A549 (cell line): ENCODE measurements around the gene ELF5. TPM values are rescaled to one million over a fixed set of nuclear protein-coding genes. Genes with fewer than 3 reads are reported as not detected.
A peak's percentile ranks its signal among the peaks of the same experiment; 100 is the strongest.

Experiments
- ATAC-seq, 2 experiments: fragments of 200-7000 bp in 1 of 2; fragments of >200 bp in 1 of 2; cut with Nextera tagmentation in 1 of 2; cut with Tn5 transposase in 1 of 2; 3 replicates each; pipeline versions ENCODE4 v1.8.0 to v1.9.1; 2018 to 2020; ENCODE audit warnings: mild to moderate bottlenecking in 1 of 2, moderate library complexity in 1 of 2
- CTCF ChIA-PET: fragments of 300-600 bp; sonication (Branson Sonifier 250); formaldehyde crosslinking; extraction: SDS; loops from one replicate; lab custom pipeline; 2021; ENCODE audit warnings: antibody characterized with exemption, inconsistent platforms; lab: Yijun Ruan, JAX
- POLR2A ChIA-PET: fragments of 350-600 bp; formaldehyde crosslinking; extraction: SDS; loops from one replicate; lab custom pipeline; 2021; ENCODE audit warnings: antibody characterized with exemption, inconsistent platforms; lab: Yijun Ruan, JAX
- DNase-seq, 2 experiments: peaks; one replicate each; pipeline versions ENCODE4 v3.0.0 to v3.0.0-alpha.2; 2011 to 2016; ENCODE audit warnings: low read depth in 1 of 2, low spot score in 1 of 2
- FAIRE-seq: peaks from 2 replicates; lab custom pipeline; 2011; peaks lifted over from hg19 to GRCh38; lab: Jason Lieb, UNC
- H3K27ac ChIP-seq, 2 experiments: fragments of >200 bp; sonication (Bioruptor Twin); formaldehyde crosslinking; 3 replicates each; pipeline ENCODE4 v1.5.1; 2016 to 2017
- H3K4me1 ChIP-seq: fragments of >200 bp; sonication (Bioruptor Twin); formaldehyde crosslinking; 3 replicates; pipeline ENCODE4 v1.6.1; 2016
- H3K4me2 ChIP-seq: fragments of >200 bp; sonication (Bioruptor Twin); formaldehyde crosslinking; 3 replicates; pipeline ENCODE4 v1.6.1; 2016
- H3K4me3 ChIP-seq: fragments of >200 bp; sonication (Bioruptor Twin); formaldehyde crosslinking; 3 replicates; pipeline ENCODE4 v1.5.1; 2016
- H3K9me3 ChIP-seq: fragments of >200 bp; sonication (Bioruptor Twin); formaldehyde crosslinking; 3 replicates; pipeline ENCODE4 v1.6.1; 2016
- BHLHE40 ChIP-seq: IDR thresholded peaks from 2 replicates; pipeline ENCODE4 v1.6.1; 2012; ENCODE audit warnings: low read depth, low read length, inconsistent platforms
- CBX8 ChIP-seq: fragments of 200-600 bp; sonication (generic); IDR thresholded peaks from 2 replicates; pipeline ENCODE4 v1.6.1; 2016
- CHD4 ChIP-seq: fragments of 200-600 bp; sonication (generic); IDR thresholded peaks from 2 replicates; pipeline ENCODE4 v1.6.1; 2016; ENCODE audit warnings: antibody characterized with exemption, mild to moderate bottlenecking, borderline replicate concordance
- EHF ChIP-seq: fragments of 250-450 bp; sonication (Bioruptor Pico); IDR thresholded peaks from 2 replicates; pipeline ENCODE4 v1.5.0; 2020; ENCODE audit warnings: mild to moderate bottlenecking
- FOXS1 ChIP-seq: fragments of 250-450 bp; sonication (Bioruptor Pico); IDR thresholded peaks from 2 replicates; pipeline ENCODE4 v1.5.0; 2020; ENCODE audit warnings: mild to moderate bottlenecking, moderate library complexity
- HEYL ChIP-seq: fragments of 250-450 bp; sonication (Bioruptor Pico); IDR thresholded peaks from 2 replicates; pipeline ENCODE4 v1.8.0; 2021; ENCODE audit warnings: mild to moderate bottlenecking, moderate library complexity
- MAFK ChIP-seq: fragments of 450-650 bp; IDR thresholded peaks from 2 replicates; pipeline ENCODE4 v1.6.1; 2014; ENCODE audit not compliant: partially characterized antibody
- MAZ ChIP-seq: fragments of 150-350 bp; IDR thresholded peaks from 2 replicates; pipeline ENCODE4 v1.6.1; 2014; ENCODE audit warnings: antibody characterized with exemption, low read depth, low read length, borderline replicate concordance
- POLR2A ChIP-seq: IDR thresholded peaks from 2 replicates; pipeline ENCODE4 v1.6.1; 2012; ENCODE audit warnings: mild to moderate bottlenecking, low read length
- RARB ChIP-seq: fragments of 250-450 bp; sonication (Bioruptor Pico); IDR thresholded peaks from 2 replicates; pipeline ENCODE4 v1.8.0; 2021; ENCODE audit warnings: mild to moderate bottlenecking, moderate library complexity
- RCOR1 ChIP-seq: fragments of 150-350 bp; IDR thresholded peaks from 2 replicates; pipeline ENCODE4 v1.6.1; 2014; ENCODE audit warnings: antibody characterized with exemption, low read length, low read depth
- RNF2 ChIP-seq: fragments of 200-600 bp; sonication (generic); IDR thresholded peaks from 2 replicates; pipeline ENCODE4 v1.6.1; 2016; ENCODE audit warnings: low read depth, mild to moderate bottlenecking, antibody characterized with exemption, moderate library complexity, borderline replicate concordance
- SMC3 ChIP-seq: fragments of >200 bp; sonication (Bioruptor Twin); formaldehyde crosslinking; IDR thresholded peaks from 3 replicates; pipeline ENCODE4 v1.6.1; 2018; ENCODE audit warnings: inconsistent platforms
- SREBF2 ChIP-seq: fragments of 450-650 bp; IDR thresholded peaks from 2 replicates; pipeline ENCODE4 v1.6.1; 2014; ENCODE audit warnings: mild to moderate bottlenecking, moderate library complexity
- TFCP2L1 ChIP-seq: fragments of 250-450 bp; sonication (Bioruptor Pico); IDR thresholded peaks from 2 replicates; pipeline ENCODE4 v1.5.0; 2021; ENCODE audit warnings: mild to moderate bottlenecking
- TP53 ChIP-seq: fragments of 250-450 bp; sonication (Bioruptor Pico); IDR thresholded peaks from 2 replicates; pipeline ENCODE4 v1.5.0; 2021; ENCODE audit warnings: mild to moderate bottlenecking, moderate library complexity
- ZC3H11A ChIP-seq: fragments of 450-650 bp; IDR thresholded peaks from 2 replicates; pipeline ENCODE4 v1.6.1; 2014; ENCODE audit warnings: antibody characterized with exemption, mild to moderate bottlenecking
- ZFP36 ChIP-seq: fragments of 450-650 bp; IDR thresholded peaks from 2 replicates; pipeline ENCODE4 v1.6.1; 2014; ENCODE audit warnings: borderline replicate concordance; ENCODE audit not compliant: partially characterized antibody
- ZSCAN20 ChIP-seq: fragments of 250-450 bp; sonication (Bioruptor Pico); IDR thresholded peaks from 2 replicates; pipeline ENCODE4 v1.8.0; 2022; ENCODE audit warnings: mild to moderate bottlenecking, moderate library complexity
- WGBS: methylation state at CpG from one replicate; pipeline ENCODE4 v1.1.6; 2017; ENCODE audit errors: missing lambda C conversion rate; 5-methylcytosine and 5-hydroxymethylcytosine counted together
- polyA plus RNA-seq, 4 experiments: library from polyadenylated mRNA; depleted of rRNA in 3 of 4; stranded (reverse); fragments of >200 nt; fragmentation: RNase III in 1 of 4; extraction: RNeasy Plus Mini Kit Qiagen cat#74134 plus additional on column Dnase treatment in 1 of 4; gene quantifications; 2 replicates in 3 of 4; 3 replicates in 1 of 4; pipeline ENCODE4 v1.2.3, GENCODE V29; 2011 to 2017
- TF ChIP-seq, protein P1 (sequence below): fragments of 250-450 bp; sonication (Bioruptor Pico); IDR thresholded peaks from 2 replicates; pipeline ENCODE4 v1.5.0; 2021; ENCODE audit warnings: mild to moderate bottlenecking, moderate library complexity, borderline replicate concordance
- TF ChIP-seq, protein P2 (sequence below): fragments of 150-350 bp; IDR thresholded peaks from 2 replicates; pipeline ENCODE4 v1.6.1; 2014; ENCODE audit warnings: low read depth, mild to moderate bottlenecking, low read length
- TF ChIP-seq, protein P3 (sequence below): fragments of 450-650 bp; IDR thresholded peaks from 2 replicates; pipeline ENCODE4 v1.6.1; 2014; ENCODE audit warnings: antibody characterized with exemption
- TF ChIP-seq, protein P4 (sequence below): fragments of >200 bp; sonication (Bioruptor Twin); formaldehyde crosslinking; IDR thresholded peaks from 3 replicates; pipeline ENCODE4 v1.5.1; 2016

The ELF5 gene
- polyA plus RNA-seq, 2 of the 4 experiments (the other 2 are of a cell fraction), result 0.04 TPM; not detected in 1

DNA sequence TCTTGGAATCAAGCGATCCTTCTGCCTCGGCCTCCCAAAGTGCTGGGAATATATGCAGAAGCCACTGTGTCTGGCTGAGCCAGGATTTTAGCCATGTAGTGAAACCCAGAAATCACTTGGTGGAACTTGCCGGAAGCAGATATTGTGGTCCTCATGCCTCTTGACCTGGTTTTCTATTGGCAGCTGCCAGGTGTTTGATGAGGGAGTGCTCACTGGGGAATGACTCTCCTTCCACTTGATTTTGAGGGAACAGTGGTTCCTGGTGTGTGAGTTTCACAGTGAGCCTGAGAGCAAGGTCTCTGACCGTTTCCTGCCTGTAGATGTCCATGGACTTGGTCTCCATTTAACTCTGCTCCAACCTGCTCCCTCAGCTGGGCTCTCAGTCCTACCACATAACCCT, 34.7 kb upstream of the ELF5 start (continued):
- TF ChIP-seq CHD4 (no peak), FOXS1 (CRISPR knock-in tag) (no peak)

DNA sequence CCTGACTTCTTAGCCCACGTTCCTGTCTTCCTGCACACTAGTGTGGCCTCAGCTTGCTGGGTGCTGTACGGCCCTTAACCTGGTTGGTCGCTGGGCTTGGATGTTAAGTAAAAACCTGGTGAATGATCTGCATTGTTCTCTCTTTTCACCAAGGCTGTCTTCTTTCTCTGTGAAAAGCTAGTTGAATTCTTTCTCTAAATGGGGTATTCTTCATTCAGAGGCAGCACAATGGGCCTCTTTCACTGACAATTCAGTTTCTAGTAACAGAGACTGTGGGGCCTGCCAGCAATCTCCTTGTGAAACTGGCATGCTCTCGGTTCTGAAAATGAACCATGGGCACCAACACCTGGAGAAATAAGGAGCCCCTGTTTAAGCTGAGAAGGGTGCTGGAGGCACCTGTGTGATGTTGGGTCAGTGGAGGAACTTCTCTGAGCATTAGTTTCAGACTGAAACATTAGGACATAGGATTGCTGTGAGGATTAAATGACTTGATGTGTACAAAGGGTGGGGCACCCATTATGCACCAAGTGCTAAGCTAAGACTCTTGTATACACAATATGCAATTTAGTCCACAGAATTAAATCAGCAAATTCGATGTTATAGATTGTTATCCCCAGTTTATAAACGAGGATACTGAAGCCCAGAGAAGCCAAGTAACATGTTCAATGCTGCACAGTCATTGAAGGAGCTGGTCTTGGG, 33.1 kb upstream of the ELF5 start:
- FAIRE-seq (no peak), DNase-seq (no peak), ATAC-seq (no peak)
- 38% methylated on average over 6 of the region's 6 CpGs for WGBS
- H3K4me1 ChIP-seq, result no peaks in the 10 kb centered on the region
- no peaks in the 10 kb centered on the region for H3K9me3 ChIP-seq
- ChIA-PET POLR2A (no interaction called here), CTCF (interaction anchor here (1.0 to 3.7 kb wide), 4 partner anchors 10 to 352 kb away, joined by 3 to 23 read pairs (median 4); partner anchors contain the start of gene ELF5)
- H3K4me2 ChIP-seq, result no peak overlapping the region
- H3K27ac ChIP-seq, result no peak overlapping the region
- no peak overlapping the region for H3K4me3 ChIP-seq
- TF ChIP-seq RNF2, result no peak
- no peak for TF ChIP-seq TFCP2L1 (CRISPR knock-in tag)
- no peak for TF ChIP-seq MAFK

DNA sequence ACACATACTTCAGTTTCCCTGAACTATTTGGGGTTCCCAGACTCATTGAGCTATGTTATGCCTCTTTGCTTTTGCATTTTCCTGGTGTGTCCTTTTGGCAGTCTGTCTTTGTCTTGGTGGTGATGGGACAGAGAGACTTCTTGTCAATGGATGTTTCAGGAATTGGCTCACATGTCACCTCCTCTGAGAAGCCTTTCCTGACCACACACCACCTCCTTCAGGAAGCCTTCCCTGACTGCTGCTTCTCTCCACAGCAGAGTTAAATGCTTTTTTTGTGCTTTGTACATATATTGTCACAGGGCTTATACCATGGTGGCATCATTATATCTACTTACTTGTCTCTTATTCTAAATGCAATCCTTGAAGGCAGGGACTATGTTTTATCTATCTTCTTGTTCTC, 28.5 kb upstream of the ELF5 start:
- Histone ChIP-seq H3K27ac (no peak overlapping the region), H3K4me3 (no peak overlapping the region), H3K9me3 (no peaks in the 10 kb centered on the region), H3K4me1 (no peaks in the 10 kb centered on the region), H3K4me2 (no peak overlapping the region)
- TF ChIP-seq ZFP36 (peak; percentile 74), BHLHE40 (no peak)
- no peak for FAIRE-seq
- CTCF ChIA-PET, result interaction anchor here (1.4 to 2.2 kb wide), 2 partner anchors 29 to 45 kb away, joined by 3 to 7 read pairs; partner anchors contain the start of gene ELF5
- ATAC-seq, result no peak
- POLR2A ChIA-PET, result no interaction called here
- no peak for DNase-seq

DNA sequence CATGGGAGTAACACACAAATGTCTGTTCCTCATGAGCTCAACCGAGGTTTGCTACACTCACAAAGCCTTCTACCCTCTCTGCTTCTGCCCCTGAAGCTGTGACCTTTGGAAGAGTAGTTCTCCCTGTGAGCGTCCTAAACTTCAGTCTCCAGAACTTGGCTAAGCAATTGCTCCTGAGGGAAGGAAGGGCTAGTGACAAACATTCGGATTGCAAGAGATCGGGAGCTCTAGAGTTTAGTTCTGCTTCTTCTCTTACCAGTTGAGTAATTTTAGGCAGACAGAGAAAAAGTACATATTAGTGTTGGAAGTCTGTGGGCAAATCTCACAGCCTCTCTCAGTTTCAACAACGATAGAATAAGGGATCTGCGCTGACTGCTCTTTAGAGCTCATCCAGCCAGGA, 27.3 kb upstream of the ELF5 start:
- Histone ChIP-seq H3K4me3 (no peak overlapping the region), H3K4me2 (no peak overlapping the region), H3K4me1 (no peaks in the 10 kb centered on the region), H3K27ac (no peak overlapping the region), H3K9me3 (no peaks in the 10 kb centered on the region)
- TF ChIP-seq CBX8, result no peak
- no peak for TF ChIP-seq MAZ
- TF ChIP-seq SREBF2, result no peak
- TF ChIP-seq, protein P1, sequence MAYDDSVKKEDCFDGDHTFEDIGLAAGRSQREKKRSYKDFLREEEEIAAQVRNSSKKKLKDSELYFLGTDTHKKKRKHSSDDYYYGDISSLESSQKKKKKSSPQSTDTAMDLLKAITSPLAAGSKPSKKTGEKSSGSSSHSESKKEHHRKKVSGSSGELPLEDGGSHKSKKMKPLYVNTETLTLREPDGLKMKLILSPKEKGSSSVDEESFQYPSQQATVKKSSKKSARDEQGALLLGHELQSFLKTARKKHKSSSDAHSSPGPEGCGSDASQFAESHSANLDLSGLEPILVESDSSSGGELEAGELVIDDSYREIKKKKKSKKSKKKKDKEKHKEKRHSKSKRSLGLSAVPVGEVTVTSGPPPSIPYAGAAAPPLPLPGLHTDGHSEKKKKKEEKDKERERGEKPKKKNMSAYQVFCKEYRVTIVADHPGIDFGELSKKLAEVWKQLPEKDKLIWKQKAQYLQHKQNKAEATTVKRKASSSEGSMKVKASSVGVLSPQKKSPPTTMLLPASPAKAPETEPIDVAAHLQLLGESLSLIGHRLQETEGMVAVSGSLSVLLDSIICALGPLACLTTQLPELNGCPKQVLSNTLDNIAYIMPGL (CRISPR knock-in tag), result no peak
- no peak for TF ChIP-seq TP53 (CRISPR knock-in tag)
- TF ChIP-seq POLR2A, result no peak
- TF ChIP-seq SMC3, result no peak
- TF ChIP-seq HEYL (CRISPR knock-in tag), result no peak
- TF ChIP-seq, protein P2, sequence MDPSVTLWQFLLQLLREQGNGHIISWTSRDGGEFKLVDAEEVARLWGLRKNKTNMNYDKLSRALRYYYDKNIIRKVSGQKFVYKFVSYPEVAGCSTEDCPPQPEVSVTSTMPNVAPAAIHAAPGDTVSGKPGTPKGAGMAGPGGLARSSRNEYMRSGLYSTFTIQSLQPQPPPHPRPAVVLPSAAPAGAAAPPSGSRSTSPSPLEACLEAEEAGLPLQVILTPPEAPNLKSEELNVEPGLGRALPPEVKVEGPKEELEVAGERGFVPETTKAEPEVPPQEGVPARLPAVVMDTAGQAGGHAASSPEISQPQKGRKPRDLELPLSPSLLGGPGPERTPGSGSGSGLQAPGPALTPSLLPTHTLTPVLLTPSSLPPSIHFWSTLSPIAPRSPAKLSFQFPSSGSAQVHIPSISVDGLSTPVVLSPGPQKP, result no peak
- TF ChIP-seq, protein P3, sequence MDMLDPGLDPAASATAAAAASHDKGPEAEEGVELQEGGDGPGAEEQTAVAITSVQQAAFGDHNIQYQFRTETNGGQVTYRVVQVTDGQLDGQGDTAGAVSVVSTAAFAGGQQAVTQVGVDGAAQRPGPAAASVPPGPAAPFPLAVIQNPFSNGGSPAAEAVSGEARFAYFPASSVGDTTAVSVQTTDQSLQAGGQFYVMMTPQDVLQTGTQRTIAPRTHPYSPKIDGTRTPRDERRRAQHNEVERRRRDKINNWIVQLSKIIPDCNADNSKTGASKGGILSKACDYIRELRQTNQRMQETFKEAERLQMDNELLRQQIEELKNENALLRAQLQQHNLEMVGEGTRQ, result no peak
- no peak for TF ChIP-seq EHF (CRISPR knock-in tag)
- no peak for TF ChIP-seq RARB (CRISPR knock-in tag)
- no peak for TF ChIP-seq ZC3H11A
- TF ChIP-seq, protein P4, sequence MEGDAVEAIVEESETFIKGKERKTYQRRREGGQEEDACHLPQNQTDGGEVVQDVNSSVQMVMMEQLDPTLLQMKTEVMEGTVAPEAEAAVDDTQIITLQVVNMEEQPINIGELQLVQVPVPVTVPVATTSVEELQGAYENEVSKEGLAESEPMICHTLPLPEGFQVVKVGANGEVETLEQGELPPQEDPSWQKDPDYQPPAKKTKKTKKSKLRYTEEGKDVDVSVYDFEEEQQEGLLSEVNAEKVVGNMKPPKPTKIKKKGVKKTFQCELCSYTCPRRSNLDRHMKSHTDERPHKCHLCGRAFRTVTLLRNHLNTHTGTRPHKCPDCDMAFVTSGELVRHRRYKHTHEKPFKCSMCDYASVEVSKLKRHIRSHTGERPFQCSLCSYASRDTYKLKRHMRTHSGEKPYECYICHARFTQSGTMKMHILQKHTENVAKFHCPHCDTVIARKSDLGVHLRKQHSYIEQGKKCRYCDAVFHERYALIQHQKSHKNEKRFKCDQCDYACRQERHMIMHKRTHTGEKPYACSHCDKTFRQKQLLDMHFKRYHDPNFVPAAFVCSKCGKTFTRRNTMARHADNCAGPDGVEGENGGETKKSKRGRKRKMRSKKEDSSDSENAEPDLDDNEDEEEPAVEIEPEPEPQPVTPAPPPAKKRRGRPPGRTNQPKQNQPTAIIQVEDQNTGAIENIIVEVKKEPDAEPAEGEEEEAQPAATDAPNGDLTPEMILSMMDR, result no peak
- TF ChIP-seq ZSCAN20, result no peak
- TF ChIP-seq RCOR1, result no peak
- DNase-seq, result no peak
- no peak for FAIRE-seq
- ChIA-PET POLR2A (no interaction called here), CTCF (interaction anchor here (1.1 to 2.2 kb wide), 3 partner anchors 10 to 350 kb away, joined by 4 to 7 read pairs (median 5); partner anchors contain the start of gene ELF5)
- no peak for ATAC-seq
- 50% methylated on average over 6 of the region's 6 CpGs for WGBS
